Measurements from ENCODE around the gene HHAT.

The HHAT gene

DNA sequence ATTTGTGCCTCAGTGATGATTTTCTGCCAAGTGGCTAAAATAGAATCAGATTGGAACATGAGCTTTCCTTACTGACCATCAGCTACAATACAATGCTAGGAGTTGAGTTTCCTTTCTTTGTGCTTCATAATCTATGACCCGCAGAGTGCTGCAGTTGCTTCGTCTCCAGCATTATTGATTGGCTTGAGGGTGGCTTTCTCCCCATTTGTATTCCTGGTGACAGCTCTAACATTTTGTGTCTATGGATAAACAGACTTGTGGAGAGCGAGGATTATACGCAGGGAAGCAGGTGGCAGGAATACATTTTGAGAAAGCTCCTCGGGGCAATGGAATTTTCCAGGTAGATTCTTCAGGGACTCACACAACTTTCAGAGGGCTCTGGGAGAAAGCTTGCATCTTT lies 223.2 kb downstream of the HHAT start:
- DNase-seq (ENCODE audit: low spot score) = no peak

GRCh38 chr1:210553711-210554110 lies 225.0 kb downstream of the HHAT start:
- no peak for DNase-seq (ENCODE audit: low spot score)

DNA sequence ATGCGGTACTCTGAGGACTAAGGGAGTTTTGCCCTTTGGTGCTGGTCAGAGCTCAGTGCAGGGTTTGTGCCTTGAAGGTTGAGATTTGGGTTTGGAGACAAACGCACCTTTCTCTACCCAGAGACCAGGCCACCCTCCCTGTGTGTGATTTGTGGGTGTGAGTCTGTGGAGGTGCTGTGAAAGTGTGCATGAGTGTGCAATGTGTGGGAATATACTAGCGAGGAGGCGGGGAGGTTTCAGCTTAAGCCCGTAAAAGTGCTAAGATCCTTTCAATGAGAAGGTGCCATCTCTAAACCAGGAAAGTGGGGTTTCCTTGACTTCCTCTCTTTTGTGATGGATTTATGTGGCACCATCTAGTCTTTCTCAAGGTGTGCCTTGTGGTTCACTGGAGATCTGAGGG lies 225.7 kb downstream of the HHAT start:
- DNase-seq (ENCODE audit: low spot score) = no peak

- DNase-seq (ENCODE audit: low spot score) = no peak
Observed at GRCh38 chr1:210556475-210556874, 227.8 kb downstream of the HHAT start.

DNA sequence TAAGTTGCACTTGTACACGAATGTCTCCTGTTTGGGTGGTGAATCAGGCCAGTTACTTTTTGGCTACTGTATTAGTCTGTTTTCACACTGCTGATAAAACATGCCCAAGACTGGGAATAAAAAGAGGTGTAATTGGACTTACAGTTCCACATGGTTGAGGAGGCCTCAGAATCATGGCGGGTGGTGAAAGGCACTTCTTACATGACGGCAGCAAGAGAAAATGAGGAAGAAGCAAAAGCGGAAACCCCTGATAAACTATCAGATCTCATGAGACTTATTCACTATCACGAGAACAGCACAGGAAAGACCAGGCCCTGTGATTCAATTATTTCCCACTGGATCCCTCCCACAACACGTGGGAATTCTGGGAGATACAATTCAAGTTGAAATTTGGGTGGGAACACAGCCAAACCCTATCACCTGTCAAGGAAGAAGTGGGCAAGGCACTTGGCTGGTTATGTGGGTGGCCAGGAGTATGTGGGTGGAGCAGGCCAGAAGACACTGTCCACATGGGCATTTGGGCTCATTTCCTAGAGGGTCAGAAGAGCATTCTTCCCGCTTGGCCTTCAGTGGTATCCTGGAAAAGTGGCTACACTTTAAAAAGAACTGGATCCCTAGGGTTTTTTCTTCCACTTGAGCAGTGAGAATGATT lies 228.8 kb downstream of the HHAT start:
- no peak for DNase-seq (ENCODE audit: low spot score)

GRCh38 chr1:210558302-210558701 lies 229.6 kb downstream of the HHAT start:
- no peak for DNase-seq (ENCODE audit: low spot score)

DNA sequence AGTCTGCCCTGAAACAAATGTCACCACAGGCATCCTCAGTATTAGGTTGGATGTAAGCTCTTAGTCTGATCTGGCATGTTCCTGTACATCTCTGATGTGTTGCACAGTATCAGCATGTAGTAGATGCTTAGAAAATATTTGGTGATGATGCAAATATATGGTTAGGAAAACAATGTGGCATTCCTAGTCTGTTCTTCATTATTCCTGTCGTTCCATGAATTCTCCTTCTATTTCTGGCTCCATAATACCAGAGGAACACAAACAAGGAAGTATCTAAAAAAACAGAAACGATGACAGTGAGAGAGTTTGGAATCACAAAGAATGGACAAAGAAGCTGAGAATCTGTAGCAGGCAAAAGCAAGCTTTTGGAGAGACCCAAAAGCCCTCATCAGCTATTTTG lies 236.6 kb downstream of the HHAT start:
- DNase-seq (ENCODE audit: low spot score) = no peak

DNA sequence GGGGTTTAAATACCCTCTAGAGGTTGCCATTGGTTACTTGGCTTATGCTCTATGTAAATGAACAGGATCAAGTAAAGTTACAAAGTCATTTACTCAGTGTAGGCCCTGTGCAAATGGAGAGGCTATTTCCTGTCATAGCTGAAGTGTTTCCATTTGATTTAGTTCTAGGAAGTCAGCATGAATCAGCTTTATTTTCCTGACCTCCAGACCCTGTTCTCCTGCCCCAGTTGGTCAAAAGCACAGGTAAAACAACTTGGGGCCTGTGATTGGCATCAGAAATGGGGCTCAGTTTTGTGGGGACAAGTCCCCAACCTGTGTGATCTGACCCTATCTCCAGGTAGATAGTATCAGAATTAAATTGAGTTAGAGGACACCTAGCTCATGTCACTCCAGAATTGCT lies 239.9 kb downstream of the HHAT start:
- no peak for DNase-seq (ENCODE audit: low spot score)

DNA sequence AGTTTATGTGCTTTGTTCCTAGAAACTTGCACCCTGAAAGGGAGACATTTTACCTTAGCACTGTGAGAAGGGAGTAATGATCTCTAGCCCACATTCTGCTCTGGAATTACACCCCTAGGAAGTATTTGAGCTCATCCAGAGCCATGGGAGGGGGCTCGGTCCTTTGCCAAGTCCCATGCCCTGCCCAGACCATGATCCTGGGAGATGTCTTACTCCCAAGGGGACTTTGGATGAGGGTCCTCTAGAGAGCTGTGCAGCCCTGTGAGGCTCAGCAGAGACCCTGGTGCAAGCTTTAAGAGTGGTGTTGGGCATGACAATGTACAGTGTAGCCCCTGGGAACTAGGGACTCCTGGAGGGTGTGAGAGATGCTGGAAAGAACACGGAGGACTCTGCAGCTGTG lies 241.4 kb downstream of the HHAT start:
- DNase-seq (ENCODE audit: low spot score) = no peak

DNA sequence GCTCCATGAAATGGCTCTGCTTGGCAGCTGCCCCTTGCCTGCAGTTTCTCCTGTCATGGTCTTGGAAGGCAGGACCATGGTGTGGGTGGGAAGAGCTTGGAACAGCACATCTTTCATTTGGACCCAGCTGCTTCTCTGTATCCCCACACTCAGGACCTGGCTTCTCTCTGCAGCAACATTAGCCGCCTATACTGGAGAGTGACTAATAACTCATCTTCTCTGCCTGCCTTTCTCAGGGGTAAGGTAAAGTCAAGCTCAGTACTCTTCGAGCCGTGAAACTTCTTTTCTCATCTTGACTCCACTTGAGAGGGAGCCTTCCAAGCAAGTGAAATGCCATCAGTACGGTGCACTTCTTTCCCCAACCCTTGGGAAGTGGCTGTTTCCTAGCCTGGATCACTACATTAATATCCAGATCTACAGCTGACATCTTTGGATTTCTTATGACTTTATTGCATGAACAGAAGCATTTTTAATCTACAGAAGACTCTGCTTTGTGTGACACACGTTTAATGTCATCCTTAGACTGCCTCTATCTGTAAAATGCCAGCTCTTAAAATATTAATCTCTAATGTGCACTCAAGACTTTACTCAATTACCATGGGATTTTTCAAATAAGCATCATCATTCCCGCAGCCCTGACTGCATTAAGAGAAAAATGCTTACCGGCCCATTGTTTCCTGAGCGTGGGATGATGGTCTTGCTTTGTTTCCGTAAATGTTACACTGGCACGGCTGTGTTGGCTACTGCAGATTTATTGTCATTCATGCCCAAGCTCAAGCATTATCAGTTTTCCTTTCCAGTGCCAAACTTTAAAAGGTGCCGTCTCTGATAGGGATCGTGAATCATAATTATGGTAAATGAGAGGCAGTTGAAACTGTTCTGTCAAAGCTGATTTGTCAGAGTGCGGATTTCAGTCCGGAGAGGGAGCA lies 242.9 kb downstream of the HHAT start:
- DNase-seq (ENCODE audit: low spot score) = no peak

DNA sequence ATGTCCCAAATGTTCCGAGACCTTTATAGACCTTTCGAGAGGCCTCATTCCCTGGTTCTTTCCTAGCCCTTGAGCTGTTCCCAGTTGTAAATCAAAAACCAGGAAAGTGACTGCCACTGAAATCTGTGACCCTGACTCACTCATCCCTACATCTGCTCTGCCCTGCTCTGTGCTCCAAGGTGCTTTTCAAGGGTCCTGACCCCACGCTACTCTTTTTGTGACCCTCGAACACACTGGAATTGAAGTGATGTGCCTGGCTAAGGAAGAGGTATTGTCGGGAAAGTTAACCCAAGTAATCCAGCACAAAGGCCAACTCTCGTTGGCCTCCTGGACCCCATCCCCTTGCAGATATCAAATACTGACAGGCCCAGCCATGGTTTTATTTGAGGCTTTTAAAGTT lies 244.4 kb downstream of the HHAT start:
- no peak for DNase-seq (ENCODE audit: low spot score)

DNA sequence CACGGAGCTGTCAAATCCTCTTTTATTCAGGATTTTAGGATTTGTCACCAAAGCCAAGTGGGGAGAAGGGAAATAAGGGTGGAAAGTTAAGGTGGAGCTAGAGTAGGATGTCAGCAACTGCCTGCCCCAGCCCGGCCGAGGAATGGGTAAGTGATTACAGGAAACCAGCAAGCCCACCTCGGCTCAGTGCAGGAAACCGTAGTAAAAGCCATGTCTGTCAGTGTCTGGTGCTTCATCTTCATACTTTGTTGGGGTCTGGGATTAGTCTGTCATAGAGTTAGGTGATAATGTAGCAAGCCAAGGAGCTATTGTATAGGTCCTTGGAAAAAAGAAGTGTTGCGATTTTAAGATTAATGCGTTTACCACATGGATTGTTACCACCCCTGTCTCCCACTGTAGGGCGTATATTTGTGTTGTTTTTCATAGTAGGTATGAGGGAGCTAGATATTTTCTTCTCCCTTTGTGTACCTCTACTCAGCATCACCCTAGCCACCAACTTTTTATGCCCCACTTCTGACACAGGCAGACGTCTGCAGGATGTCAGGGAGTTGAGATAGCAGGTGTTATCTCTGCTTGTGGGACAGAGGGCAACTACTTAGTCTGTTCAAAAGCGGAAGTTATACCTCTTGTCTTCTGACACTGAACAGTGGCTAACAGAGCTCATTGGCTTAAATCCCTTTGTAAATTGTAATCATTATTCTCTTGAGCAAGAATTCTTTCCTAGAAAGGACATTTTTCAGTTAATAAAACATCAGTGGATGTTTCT lies 253.7 kb downstream of the HHAT start:
- no peak for DNase-seq (ENCODE audit: low spot score)

DNA sequence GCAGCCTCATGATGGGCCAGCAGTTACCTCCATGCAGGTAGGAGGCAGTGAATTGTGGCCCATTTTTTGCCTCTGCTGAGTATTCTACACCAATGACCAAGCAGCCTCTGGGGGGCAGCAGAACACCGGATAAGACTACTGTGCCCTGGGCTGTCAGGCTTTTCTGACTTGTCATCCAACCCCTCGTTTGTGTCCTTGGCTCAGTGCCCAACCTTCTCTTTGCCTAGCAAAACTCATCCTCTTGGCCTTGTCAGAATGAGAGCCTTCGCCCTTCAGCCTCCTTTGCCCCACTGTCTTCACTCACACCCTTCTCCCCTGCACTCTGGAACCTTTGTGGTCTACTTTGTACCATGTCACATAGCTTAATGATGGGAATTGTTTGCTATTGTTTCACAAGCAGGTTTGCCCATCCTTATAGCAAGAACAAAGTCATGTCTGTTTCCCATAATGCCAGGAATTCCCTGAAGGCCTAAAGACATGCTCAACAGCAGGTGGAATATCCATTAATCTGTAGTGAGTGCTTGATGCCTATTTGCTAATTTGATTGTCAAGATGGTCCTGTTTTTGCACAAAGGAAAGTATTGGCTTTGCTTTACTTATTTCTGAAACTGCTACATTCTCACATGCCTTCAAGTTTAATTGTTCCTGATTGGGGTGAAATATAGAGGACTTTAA lies 255.9 kb downstream of the HHAT start:
- DNase-seq (ENCODE audit: low spot score) = peak; percentile 22

- no peak for DNase-seq (ENCODE audit: low spot score)
Observed at GRCh38 chr1:210586771-210587170, 258.1 kb downstream of the HHAT start.

GRCh38 chr1:210587566-210587965 lies 258.9 kb downstream of the HHAT start:
- no peak for DNase-seq (ENCODE audit: low spot score)

DNA sequence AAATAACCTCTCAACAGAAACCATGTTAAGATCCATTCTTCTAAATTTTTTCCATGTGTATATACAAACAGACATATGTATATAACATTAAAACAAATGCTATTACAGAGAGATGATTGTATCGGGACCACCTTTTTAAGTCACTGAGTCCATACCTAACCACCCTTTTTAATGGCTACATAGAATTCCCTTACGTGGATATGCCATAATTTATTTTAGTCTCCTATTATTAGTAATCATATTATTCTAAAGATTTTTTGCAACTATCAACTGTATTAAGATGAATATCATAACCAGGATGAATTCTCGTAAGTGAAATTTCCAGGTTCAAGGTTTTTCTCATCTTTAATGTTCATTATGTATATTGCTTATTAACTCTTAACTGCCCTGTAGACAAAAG lies 259.7 kb downstream of the HHAT start:
- no peak for DNase-seq (ENCODE audit: low spot score)

- DNase-seq (ENCODE audit: low spot score) = no peak
Observed at GRCh38 chr1:210588946-210589345, 260.2 kb downstream of the HHAT start.

DNA sequence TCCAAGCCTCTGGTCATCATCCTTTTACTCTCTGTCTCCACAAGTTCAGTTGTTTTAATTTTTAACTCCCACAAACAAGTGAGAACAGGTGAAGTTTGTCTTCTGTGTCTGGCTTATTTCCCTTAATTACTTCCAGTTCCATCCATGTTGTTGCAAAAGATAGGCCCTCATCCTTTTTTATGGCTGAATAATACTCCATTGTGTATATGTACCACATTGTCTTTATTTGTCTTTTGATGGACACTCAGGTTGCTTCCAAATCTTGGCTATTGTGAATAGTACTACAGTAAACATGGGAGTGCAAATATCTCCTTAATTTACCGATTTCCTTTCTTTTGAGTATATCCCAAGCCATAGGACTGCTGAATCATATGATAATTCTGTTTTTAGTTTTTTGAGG lies 262.5 kb downstream of the HHAT start:
- DNase-seq (ENCODE audit: low spot score) = no peak

DNA sequence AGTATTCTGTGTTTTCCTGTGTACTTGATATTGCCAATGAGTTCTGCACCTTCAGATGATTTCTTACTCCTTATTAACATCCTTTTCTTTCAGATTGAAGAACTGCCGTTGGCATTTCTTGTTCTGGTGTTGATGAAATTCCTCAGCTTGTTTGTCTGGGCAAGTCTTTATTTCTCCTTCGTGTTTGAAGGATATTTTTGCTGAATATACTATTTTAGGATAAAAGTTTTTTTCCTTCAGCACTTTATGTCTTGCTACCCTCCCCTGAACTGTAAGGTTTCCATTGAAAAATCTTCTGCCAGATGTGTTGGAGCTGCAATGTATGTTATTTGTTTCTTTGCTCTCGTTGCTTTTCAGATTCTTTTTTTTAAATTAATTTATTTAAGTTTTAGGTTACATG lies 265.9 kb downstream of the HHAT start:
- DNase-seq (ENCODE audit: low spot score) = no peak

- DNase-seq (ENCODE audit: low spot score) = no peak
Observed at GRCh38 chr1:210596641-210597040, 267.9 kb downstream of the HHAT start.

GRCh38 chr1:210597555-210598134 lies 268.9 kb downstream of the HHAT start:
- no peak for DNase-seq (ENCODE audit: low spot score)

DNA sequence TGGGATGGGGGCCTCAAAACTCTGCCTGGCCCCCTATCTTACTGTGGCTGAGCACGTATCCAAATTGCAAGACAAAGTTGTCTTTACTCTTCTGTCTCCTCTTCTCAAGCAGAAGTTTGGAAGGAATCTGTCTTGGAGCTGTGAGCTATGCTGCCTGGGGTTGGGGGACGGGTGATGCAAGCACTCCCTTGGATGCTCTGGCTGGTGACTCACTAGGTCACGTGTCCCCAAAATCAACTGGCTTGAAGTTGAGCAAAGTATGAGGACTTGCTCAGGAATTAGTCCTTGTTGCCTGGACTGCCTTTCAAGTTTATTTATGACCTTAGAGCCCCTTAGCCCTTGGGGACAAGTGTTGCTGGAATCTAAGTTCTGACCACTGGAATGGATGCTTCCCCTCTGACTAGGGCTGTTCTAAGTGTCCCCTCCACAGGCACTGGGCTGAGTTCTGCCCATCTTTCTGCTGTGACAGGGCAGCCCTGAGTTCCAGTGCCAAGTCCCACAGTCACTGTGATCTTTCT lies 269.5 kb downstream of the HHAT start:
- no peak for DNase-seq (ENCODE audit: low spot score)

Data from HuH-7.5 (cell line).